ENCODE results near the gene CIITA.
A peak's percentile ranks its signal among the peaks of the same experiment; 100 is the strongest.
"Not testable (repeated sequence)": the region's sequence is repeated elsewhere in the genome, so short reads cannot be mapped to it uniquely, and the experiment has no call there.

The CIITA gene

GRCh38 chr16:10935226-10935915, 58.4 kb downstream of the CIITA start:
- Histone ChIP-seq H3K4me1 (ENCODE audit: control insufficient read depth, insufficient read depth, low read length) (no peaks in the 10 kb centered on the region), H3K9ac (ENCODE audit: low read depth, low read length) (no peak overlapping the region), H3K4me3 (ENCODE audit: low read depth, low read length) (no peak overlapping the region), H3K36me3 (ENCODE audit: control insufficient read depth, insufficient read depth, low read length) (peaks cover 3% of the 10 kb centered on the region), H3K27me3 (ENCODE audit: control insufficient read depth, insufficient read depth, low read length) (no peaks in the 10 kb centered on the region), H3K9me3 (ENCODE audit: control insufficient read depth, insufficient read depth, low read length) (no peaks in the 10 kb centered on the region)

GRCh38 chr16:10936272-10936984, 59.4 kb downstream of the CIITA start:
- Histone ChIP-seq H3K4me1 (ENCODE audit: control insufficient read depth, insufficient read depth, low read length) (peaks cover 4% of the 10 kb centered on the region), H3K27me3 (ENCODE audit: control insufficient read depth, insufficient read depth, low read length) (peaks cover 3% of the 10 kb centered on the region), H3K9ac (ENCODE audit: low read depth, low read length) (no peak overlapping the region), H3K4me3 (ENCODE audit: low read depth, low read length) (no peak overlapping the region), H3K36me3 (ENCODE audit: control insufficient read depth, insufficient read depth, low read length) (peaks cover 3% of the 10 kb centered on the region), H3K9me3 (ENCODE audit: control insufficient read depth, insufficient read depth, low read length) (no peaks in the 10 kb centered on the region)

- Histone ChIP-seq H3K27me3 (ENCODE audit: control insufficient read depth, insufficient read depth, low read length) (peaks cover 3% of the 10 kb centered on the region), H3K4me3 (ENCODE audit: low read depth, low read length) (no peak overlapping the region), H3K36me3 (ENCODE audit: control insufficient read depth, insufficient read depth, low read length) (peaks cover 3% of the 10 kb centered on the region), H3K9me3 (ENCODE audit: control insufficient read depth, insufficient read depth, low read length) (no peaks in the 10 kb centered on the region), H3K4me1 (ENCODE audit: control insufficient read depth, insufficient read depth, low read length) (peaks cover 4% of the 10 kb centered on the region), H3K9ac (ENCODE audit: low read depth, low read length) (no peak overlapping the region)
Observed at GRCh38 chr16:10937068-10937859, 60.3 kb downstream of the CIITA start.

- Histone ChIP-seq H3K36me3 (ENCODE audit: control insufficient read depth, insufficient read depth, low read length) (peaks cover 3% of the 10 kb centered on the region), H3K4me1 (ENCODE audit: control insufficient read depth, insufficient read depth, low read length) (peaks cover 4% of the 10 kb centered on the region), H3K27me3 (ENCODE audit: control insufficient read depth, insufficient read depth, low read length) (peaks cover 3% of the 10 kb centered on the region), H3K9ac (ENCODE audit: low read depth, low read length) (no peak overlapping the region), H3K4me3 (ENCODE audit: low read depth, low read length) (no peak overlapping the region), H3K9me3 (ENCODE audit: control insufficient read depth, insufficient read depth, low read length) (no peaks in the 10 kb centered on the region)
Observed at GRCh38 chr16:10938321-10938720, 61.3 kb downstream of the CIITA start.

GRCh38 chr16:10938796-10939648, 62.0 kb downstream of the CIITA start:
- peaks cover 6% of the 10 kb centered on the region for H3K27me3 ChIP-seq (ENCODE audit: control insufficient read depth, insufficient read depth, low read length)
- H3K9ac ChIP-seq (ENCODE audit: low read depth, low read length): no peak overlapping the region
- H3K9me3 ChIP-seq (ENCODE audit: control insufficient read depth, insufficient read depth, low read length): no peaks in the 10 kb centered on the region
- peaks cover 3% of the 10 kb centered on the region for H3K36me3 ChIP-seq (ENCODE audit: control insufficient read depth, insufficient read depth, low read length)
- H3K4me1 ChIP-seq (ENCODE audit: control insufficient read depth, insufficient read depth, low read length): peaks cover 7% of the 10 kb centered on the region
- no peak overlapping the region for H3K4me3 ChIP-seq (ENCODE audit: low read depth, low read length)

GRCh38 chr16:10939649-10940234, 62.7 kb downstream of the CIITA start:
- H3K9me3 ChIP-seq (ENCODE audit: control insufficient read depth, insufficient read depth, low read length): no peaks in the 10 kb centered on the region
- peaks cover 3% of the 10 kb centered on the region for H3K36me3 ChIP-seq (ENCODE audit: control insufficient read depth, insufficient read depth, low read length)
- no peak overlapping the region for H3K4me3 ChIP-seq (ENCODE audit: low read depth, low read length)
- peaks cover 6% of the 10 kb centered on the region for H3K27me3 ChIP-seq (ENCODE audit: control insufficient read depth, insufficient read depth, low read length)
- peaks cover 7% of the 10 kb centered on the region for H3K4me1 ChIP-seq (ENCODE audit: control insufficient read depth, insufficient read depth, low read length)
- no peak overlapping the region for H3K9ac ChIP-seq (ENCODE audit: low read depth, low read length)

- H3K9ac ChIP-seq (ENCODE audit: low read depth, low read length): no peak overlapping the region
- peaks cover 3% of the 10 kb centered on the region for H3K36me3 ChIP-seq (ENCODE audit: control insufficient read depth, insufficient read depth, low read length)
- H3K4me1 ChIP-seq (ENCODE audit: control insufficient read depth, insufficient read depth, low read length): peaks cover 10% of the 10 kb centered on the region
- H3K27me3 ChIP-seq (ENCODE audit: control insufficient read depth, insufficient read depth, low read length): peaks cover 6% of the 10 kb centered on the region
- peak overlapping the region; percentile 89 for H3K4me3 ChIP-seq (ENCODE audit: low read depth, low read length)
- no peaks in the 10 kb centered on the region for H3K9me3 ChIP-seq (ENCODE audit: control insufficient read depth, insufficient read depth, low read length)
Observed at GRCh38 chr16:10940501-10941079, 63.6 kb downstream of the CIITA start.

- Histone ChIP-seq H3K36me3 (ENCODE audit: control insufficient read depth, insufficient read depth, low read length) (peaks cover 3% of the 10 kb centered on the region), H3K9ac (ENCODE audit: low read depth, low read length) (no peak overlapping the region), H3K9me3 (ENCODE audit: control insufficient read depth, insufficient read depth, low read length) (no peaks in the 10 kb centered on the region), H3K27me3 (ENCODE audit: control insufficient read depth, insufficient read depth, low read length) (peaks cover 6% of the 10 kb centered on the region), H3K4me3 (ENCODE audit: low read depth, low read length) (peak overlapping the region; percentile 89), H3K4me1 (ENCODE audit: control insufficient read depth, insufficient read depth, low read length) (peaks cover 17% of the 10 kb centered on the region)
Observed at GRCh38 chr16:10941127-10941933, 64.3 kb downstream of the CIITA start.

- not testable (repeated sequence) for H3K36me3 ChIP-seq (ENCODE audit: control insufficient read depth, insufficient read depth, low read length); H3K27me3 ChIP-seq (ENCODE audit: control insufficient read depth, insufficient read depth, low read length); H3K9me3 ChIP-seq (ENCODE audit: control insufficient read depth, insufficient read depth, low read length); H3K9ac ChIP-seq (ENCODE audit: low read depth, low read length)
- Histone ChIP-seq H3K4me1 (ENCODE audit: control insufficient read depth, insufficient read depth, low read length) (peaks cover 20% of the 10 kb centered on the region), H3K4me3 (ENCODE audit: low read depth, low read length) (peak overlapping the region; percentile 89)
Observed at GRCh38 chr16:10941935-10942351, 64.9 kb downstream of the CIITA start.

- peaks cover 26% of the 10 kb centered on the region for H3K4me1 ChIP-seq (ENCODE audit: control insufficient read depth, insufficient read depth, low read length)
Observed at GRCh38 chr16:10942352-10943063, 65.5 kb downstream of the CIITA start, which contains the start of gene DEXI. TSS of gene DEXI (minus strand) at chr16:10942468. CDS start at chr16:10942005, 463 bp downstream.

More at GRCh38 chr16:10942352-10943063, 65.5 kb downstream of the CIITA start, which contains the start of gene DEXI:
- Histone ChIP-seq H3K27me3 (ENCODE audit: control insufficient read depth, insufficient read depth, low read length) (peaks cover 6% of the 10 kb centered on the region), H3K36me3 (ENCODE audit: control insufficient read depth, insufficient read depth, low read length) (no peaks in the 10 kb centered on the region), H3K9ac (ENCODE audit: low read depth, low read length) (peak within 1 kb of the TSS; percentile 60), H3K4me3 (ENCODE audit: low read depth, low read length) (peak within 1 kb of the TSS; percentile 89), H3K9me3 (ENCODE audit: control insufficient read depth, insufficient read depth, low read length) (no peaks in the 10 kb centered on the region)
